CD14-positive monocyte (primary cell): Measurements from ENCODE around the gene TNFRSF25. TPM values are rescaled to one million over a fixed set of nuclear protein-coding genes. Genes with fewer than 3 reads are reported as not detected.

Experiments
- DNase-seq, 3 donors: peaks; one replicate each; pipeline ENCODE4 v3.0.0-alpha.2; 2011 to 2022
- H2AFZ ChIP-seq: 2 replicates; pipeline ENCODE4 v1.6.0; 2012; ENCODE audit warnings: mild to moderate bottlenecking, low read depth, low read length, inconsistent platforms; ENCODE audit not compliant: insufficient read depth, poor library complexity, severe bottlenecking
- H3K27ac ChIP-seq, 2 donors: 1 replicate in 1 of 2; 2 replicates in 1 of 2; pipeline ENCODE4 v1.5.1; 2012 to 2013; ENCODE audit warnings: low read length in 2 of 2, control low read depth in 1 of 2, inconsistent platforms in 1 of 2, low read depth in 1 of 2, mild to moderate bottlenecking in 1 of 2
- H3K27me3 ChIP-seq, 2 donors: one replicate each; pipeline versions ENCODE4 v1.6.0 to v1.6.1; 2011 to 2013; ENCODE audit warnings: low read length in 2 of 2; ENCODE audit not compliant: control insufficient read depth in 2 of 2, insufficient read depth in 2 of 2
- H3K36me3 ChIP-seq, 2 donors: replicated peaks in 1 of 2; 1 replicate in 1 of 2; 2 replicates in 1 of 2; pipeline versions ENCODE4 v1.5.1 to v1.6.1; 2012 to 2013; ENCODE audit warnings: low read length in 2 of 2, control low read depth in 1 of 2, inconsistent platforms in 1 of 2, mild to moderate bottlenecking in 1 of 2; ENCODE audit not compliant: insufficient read depth in 2 of 2, control insufficient read depth in 1 of 2
- H3K4me1 ChIP-seq, 2 donors: 1 replicate in 1 of 2; 2 replicates in 1 of 2; pipeline versions ENCODE4 v1.5.1 to v1.6.1; 2012 to 2013; ENCODE audit warnings: low read length in 2 of 2, control low read depth in 1 of 2, inconsistent platforms in 1 of 2, mild to moderate bottlenecking in 1 of 2, moderate library complexity in 1 of 2; ENCODE audit not compliant: insufficient read depth in 2 of 2, control insufficient read depth in 1 of 2
- H3K4me2 ChIP-seq: replicated peaks from 2 replicates; pipeline ENCODE3; 2012; ENCODE audit warnings: low read length, moderate library complexity, mild to moderate bottlenecking; ENCODE audit not compliant: poor library complexity, severe bottlenecking; ENCODE audit errors: extremely low read depth
- H3K4me3 ChIP-seq, 3 experiments: fragments of 200-600 bp in 1 of 3; sonication (generic) in 1 of 3; replicated peaks in 1 of 3; 1 replicate in 2 of 3; 2 replicates in 1 of 3; pipeline ENCODE4 v1.5.1; 2011 to 2013; ENCODE audit warnings: low read length in 3 of 3, mild to moderate bottlenecking in 3 of 3, control low read depth in 2 of 3, low read depth in 2 of 3, inconsistent platforms in 1 of 3, moderate library complexity in 1 of 3
- H3K79me2 ChIP-seq: 2 replicates; pipeline ENCODE4 v1.6.0; 2012; ENCODE audit warnings: mild to moderate bottlenecking, control low read depth, inconsistent platforms, low read length, moderate library complexity; ENCODE audit not compliant: insufficient read depth
- H3K9ac ChIP-seq: 2 replicates; pipeline ENCODE4 v1.6.0; 2017; ENCODE audit warnings: low read length, mild to moderate bottlenecking; ENCODE audit not compliant: insufficient read depth, poor library complexity, severe bottlenecking
- H3K9me3 ChIP-seq, 2 donors: replicated peaks in 1 of 2; 1 replicate in 1 of 2; 2 replicates in 1 of 2; pipeline versions ENCODE4 v1.5.1 to v1.6.1; 2012 to 2013; ENCODE audit warnings: low read length in 2 of 2, control low read depth in 1 of 2; ENCODE audit not compliant: control insufficient read depth in 1 of 2, insufficient read depth in 1 of 2
- H4K20me1 ChIP-seq: 2 replicates; pipeline ENCODE4 v1.6.0; 2012; ENCODE audit warnings: mild to moderate bottlenecking, low read length, control low read depth, moderate library complexity; ENCODE audit not compliant: insufficient read depth
- H3K27ac Mint-ChIP-seq, 7 donors: one replicate each; pipeline ENCODE4 v1.8.0; 2020; ENCODE audit warnings: mild to moderate bottlenecking in 7 of 7, mixed read lengths in 7 of 7, moderate library complexity in 6 of 7, inconsistent platforms in 2 of 7
- H3K27me3 Mint-ChIP-seq, 3 donors: one replicate each; pipeline ENCODE4 v1.8.0; 2021 to 2022; ENCODE audit warnings: low read depth in 3 of 3, mild to moderate bottlenecking in 3 of 3, mixed read lengths in 3 of 3, moderate library complexity in 3 of 3, inconsistent platforms in 1 of 3
- H3K36me3 Mint-ChIP-seq, 2 donors: one replicate each; pipeline ENCODE4 v1.8.0; 2020; ENCODE audit warnings: mixed read lengths in 2 of 2, inconsistent platforms in 1 of 2, mild to moderate bottlenecking in 1 of 2
- H3K4me1 Mint-ChIP-seq: one replicate; pipeline ENCODE4 v1.8.0; 2020; ENCODE audit warnings: mild to moderate bottlenecking, mixed read lengths
- H3K4me3 Mint-ChIP-seq, 2 donors: one replicate each; pipeline ENCODE4 v1.8.0; 2020; ENCODE audit warnings: mild to moderate bottlenecking in 2 of 2, mixed read lengths in 2 of 2, moderate library complexity in 1 of 2
- H3K9me3 Mint-ChIP-seq, 7 donors: one replicate each; pipeline ENCODE4 v1.8.0; 2020 to 2022; ENCODE audit warnings: mixed read lengths in 7 of 7, mild to moderate bottlenecking in 6 of 7, moderate library complexity in 6 of 7, inconsistent platforms in 2 of 7
- WGBS: methylation state at CpG from one replicate; pipeline ENCODE4 v1.1.5; 2013; ENCODE audit warnings: missing lambda C conversion rate; ENCODE audit not compliant: insufficient coverage; 5-methylcytosine and 5-hydroxymethylcytosine counted together
- intact Hi-C, 2 donors: fragments of 100-400 bp; cut with micrococcal nuclease; formaldehyde crosslinking; loops; one replicate each; pipeline versions ENCODE4 v1.15.0 to v1.15.1; 2023
- polyA plus RNA-seq, 3 donors: library from polyadenylated mRNA; depleted of rRNA in 1 of 3; unstranded in 2 of 3; stranded (reverse) in 1 of 3; fragments of 300-500 nt in 2 of 3; fragments of >200 nt in 1 of 3; fragmentation: Illumina TruSeq in 2 of 3; gene quantifications; 1 replicate in 2 of 3; 2 replicates in 1 of 3; pipeline ENCODE4 v1.2.3, GENCODE V29; 2012 to 2021
- TF ChIP-seq, protein P1 (sequence below): fragments of 200-600 bp; IDR thresholded peaks from one replicate; pipeline ENCODE4 v1.8.0; 2022; ENCODE audit warnings: antibody characterized with exemption, mild to moderate bottlenecking

Gene TNFRSF25
- polyA plus RNA-seq, 3 donors, result 0.33 to 3.0 (median 0.48) TPM

DNA sequence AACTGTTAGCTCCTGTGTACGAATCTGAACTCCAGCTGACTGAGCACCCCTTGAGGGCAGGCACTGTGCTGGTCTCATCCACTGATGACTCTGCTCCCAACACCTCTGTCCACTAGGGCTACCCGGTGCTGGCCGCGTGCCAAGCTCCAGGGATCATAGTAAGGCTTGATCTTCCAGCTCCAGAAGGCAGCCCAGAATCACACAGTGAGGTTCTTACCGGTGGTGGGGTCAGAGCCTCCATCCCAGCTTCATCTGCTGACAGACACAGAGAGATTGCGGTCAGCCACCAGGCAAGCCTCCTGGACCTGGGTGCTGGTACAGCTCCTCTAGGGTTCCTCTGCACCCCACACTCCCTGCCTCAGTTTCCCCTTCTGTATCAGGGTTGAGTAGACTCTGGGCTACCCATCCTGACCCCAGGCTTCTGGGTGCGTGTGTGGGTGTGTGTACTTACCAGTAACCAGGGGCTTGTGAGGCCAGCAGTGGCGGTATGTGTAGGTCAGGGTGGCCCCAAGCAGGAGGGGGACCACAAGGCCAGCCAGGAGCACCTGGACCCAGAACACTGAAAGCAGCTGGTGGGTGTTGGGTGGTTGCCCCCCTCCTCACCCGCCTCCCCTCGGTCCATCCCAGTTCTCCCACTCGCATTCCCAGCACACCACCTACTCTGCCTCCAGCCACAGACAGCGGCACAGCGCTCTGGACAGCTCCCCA, 3.4 kb downstream of the TNFRSF25 start:
- Mint-ChIP-seq H3K4me1 (peaks cover 3% of the 10 kb centered on the region), H3K27me3 (peaks cover 43 to 72% (median 59%) of the 10 kb centered on the region in 3 donors), H3K9me3 (peaks cover 0 to 6% (median 0%) of the 10 kb centered on the region in 7 donors), H3K36me3 (no peaks in the 10 kb centered on the region), H3K4me3 (no peak overlapping the region), H3K27ac (peak overlapping the region in 1 of 7 donors; percentile 17)
- no peak for DNase-seq
- Histone ChIP-seq H3K27ac (no peak overlapping the region), H3K9ac (no peak overlapping the region), H3K4me2 (no peak overlapping the region), H3K79me2 (no peaks in the 10 kb centered on the region), H3K4me1 (no peaks in the 10 kb centered on the region), H2AFZ (no peak overlapping the region), H3K9me3 (no peaks in the 10 kb centered on the region), H3K36me3 (no peaks in the 10 kb centered on the region), H4K20me1 (no peaks in the 10 kb centered on the region), H3K27me3 (peaks cover 2 to 50% of the 10 kb centered on the region in 2 donors), H3K4me3 (no peak overlapping the region)
- 96% methylated on average over 5 of the region's 13 CpGs for WGBS
- TF ChIP-seq, protein P1, sequence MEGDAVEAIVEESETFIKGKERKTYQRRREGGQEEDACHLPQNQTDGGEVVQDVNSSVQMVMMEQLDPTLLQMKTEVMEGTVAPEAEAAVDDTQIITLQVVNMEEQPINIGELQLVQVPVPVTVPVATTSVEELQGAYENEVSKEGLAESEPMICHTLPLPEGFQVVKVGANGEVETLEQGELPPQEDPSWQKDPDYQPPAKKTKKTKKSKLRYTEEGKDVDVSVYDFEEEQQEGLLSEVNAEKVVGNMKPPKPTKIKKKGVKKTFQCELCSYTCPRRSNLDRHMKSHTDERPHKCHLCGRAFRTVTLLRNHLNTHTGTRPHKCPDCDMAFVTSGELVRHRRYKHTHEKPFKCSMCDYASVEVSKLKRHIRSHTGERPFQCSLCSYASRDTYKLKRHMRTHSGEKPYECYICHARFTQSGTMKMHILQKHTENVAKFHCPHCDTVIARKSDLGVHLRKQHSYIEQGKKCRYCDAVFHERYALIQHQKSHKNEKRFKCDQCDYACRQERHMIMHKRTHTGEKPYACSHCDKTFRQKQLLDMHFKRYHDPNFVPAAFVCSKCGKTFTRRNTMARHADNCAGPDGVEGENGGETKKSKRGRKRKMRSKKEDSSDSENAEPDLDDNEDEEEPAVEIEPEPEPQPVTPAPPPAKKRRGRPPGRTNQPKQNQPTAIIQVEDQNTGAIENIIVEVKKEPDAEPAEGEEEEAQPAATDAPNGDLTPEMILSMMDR, result no peak
- intact Hi-C loops, result no loop called here

DNA sequence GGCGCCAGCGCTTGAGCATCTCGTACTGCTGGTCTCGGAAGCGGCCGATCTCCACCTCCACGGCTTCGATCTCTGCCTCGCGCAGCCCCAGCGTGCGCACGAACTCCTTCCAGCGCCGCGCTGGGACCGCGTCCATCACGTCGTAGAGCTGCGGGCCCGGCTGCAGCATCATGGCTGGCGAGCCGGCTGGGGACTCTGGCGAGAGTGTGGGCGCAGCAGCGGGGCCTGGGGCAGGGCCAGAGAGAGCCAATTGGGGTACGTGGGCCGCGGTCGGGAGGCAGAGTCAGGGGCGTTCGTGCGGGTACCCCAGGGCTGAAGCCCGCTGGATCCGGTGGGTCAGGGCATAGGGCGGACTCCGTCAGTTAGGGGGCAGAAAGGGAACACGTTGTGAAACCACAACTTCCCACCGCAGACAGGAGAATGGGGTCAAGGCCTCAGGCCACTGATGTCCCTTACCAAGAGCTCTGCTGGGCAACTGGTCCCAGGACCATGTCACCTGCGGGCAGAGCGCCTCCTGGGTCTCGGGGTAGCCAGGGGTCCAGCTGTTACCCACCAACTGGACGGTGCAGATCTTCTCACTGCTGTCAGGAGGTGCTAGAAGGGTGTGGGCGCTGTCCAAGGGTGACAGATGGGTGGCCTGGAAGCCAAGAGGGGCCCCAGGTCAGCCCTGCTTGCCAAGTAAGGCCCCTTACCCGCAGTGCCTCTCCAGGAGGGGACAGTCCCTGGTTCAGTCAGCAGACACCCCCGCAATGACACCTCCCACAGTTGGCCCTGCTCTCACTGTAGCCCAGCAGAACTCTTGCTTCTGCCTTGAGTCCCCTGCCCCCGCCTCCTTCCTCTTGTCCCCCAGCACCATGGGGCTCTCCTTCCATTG, 4.2 kb downstream of the TNFRSF25 start:
- no peaks in the 10 kb centered on the region for H3K36me3 Mint-ChIP-seq
- intact Hi-C loops, result no loop called here
- Histone ChIP-seq H3K27me3 (peaks cover 2 to 54% of the 10 kb centered on the region in 2 donors), H3K36me3 (no peaks in the 10 kb centered on the region), H3K4me3 (no peak overlapping the region), H3K9ac (no peak overlapping the region), H3K9me3 (no peaks in the 10 kb centered on the region), H3K27ac (no peak overlapping the region), H3K4me2 (no peak overlapping the region), H3K4me1 (no peaks in the 10 kb centered on the region), H2AFZ (no peak overlapping the region), H4K20me1 (no peaks in the 10 kb centered on the region), H3K79me2 (no peaks in the 10 kb centered on the region)
- H3K4me3 Mint-ChIP-seq, result peak overlapping the region in 1 of 2 donors; percentile 57
- TF ChIP-seq, protein P1, result no peak
- peaks cover 0 to 6% (median 0%) of the 10 kb centered on the region in 7 donors for H3K9me3 Mint-ChIP-seq
- H3K4me1 Mint-ChIP-seq, result peaks cover 3% of the 10 kb centered on the region
- H3K27me3 Mint-ChIP-seq, result peaks cover 45 to 72% (median 60%) of the 10 kb centered on the region in 3 donors
- no peak for DNase-seq
- H3K27ac Mint-ChIP-seq, result peak overlapping the region in 1 of 7 donors; percentile 17
- 93% methylated on average over 48 of the region's 48 CpGs for WGBS
